HuH-7.5 (cell line): ENCODE results near the gene PRR36.
A peak's percentile ranks its signal among the peaks of the same experiment; 100 is the strongest.
"Not testable (repeated sequence)": the region's sequence is repeated elsewhere in the genome, so short reads cannot be mapped to it uniquely, and the experiment has no call there.

Experiments
- DNase-seq: peaks from one replicate; pipeline ENCODE4 v3.0.0; 2011; ENCODE audit warnings: low spot score

Gene PRR36

GRCh38 chr19:7874076-7874896, at the start of gene PRR36:
Gene PRR36 (minus strand): TSS chr19:7874390. CDS start chr19:7873689, 701 bp downstream.
- no peak for DNase-seq

- DNase-seq, result no peak
These were observed 49.4 kb upstream of the PRR36 start for GRCh38 chr19:7923295-7924191.

GRCh38 chr19:7922836-7923195, 48.6 kb upstream of the PRR36 start:
- DNase-seq, result no peak

- no peak for DNase-seq
These were observed 48.0 kb upstream of the PRR36 start for GRCh38 chr19:7921967-7922835.

- DNase-seq, result no peak
These were observed 47.2 kb upstream of the PRR36 start for GRCh38 chr19:7921302-7921966.

- peak; percentile 92 for DNase-seq
These were observed 46.5 kb upstream of the PRR36 start for GRCh38 chr19:7920519-7921301.

- peak; percentile 94 for DNase-seq
These were observed 45.7 kb upstream of the PRR36 start, which contains the start of gene SNAPC2 for GRCh38 chr19:7919610-7920518. Gene SNAPC2 (plus strand): TSS chr19:7920338. CDS start chr19:7920367, 29 bp downstream.

- peak; percentile 65 for DNase-seq
These were observed 44.6 kb upstream of the PRR36 start for GRCh38 chr19:7918615-7919421.

GRCh38 chr19:7918062-7918614, 43.9 kb upstream of the PRR36 start:
- not testable (repeated sequence) for DNase-seq

GRCh38 chr19:7917267-7918061, 43.3 kb upstream of the PRR36 start:
- DNase-seq, result peak; percentile 93

GRCh38 chr19:7916955-7917266, 42.7 kb upstream of the PRR36 start:
- peak; percentile 75 for DNase-seq

- peak; percentile 78 for DNase-seq
These were observed 42.1 kb upstream of the PRR36 start for GRCh38 chr19:7916103-7916954.

- peak; percentile 50 for DNase-seq
These were observed 41.3 kb upstream of the PRR36 start for GRCh38 chr19:7915250-7916102.

GRCh38 chr19:7914598-7915045, 40.4 kb upstream of the PRR36 start, which contains the start of gene TGFBR3L:
Gene TGFBR3L (plus strand): TSS chr19:7914830.
- no peak for DNase-seq

- no peak for DNase-seq
These were observed 39.9 kb upstream of the PRR36 start for GRCh38 chr19:7914099-7914498.
